A172 (cell line): ENCODE data around the gene ZCCHC10. TPM values are rescaled to one million over a fixed set of nuclear protein-coding genes. Genes with fewer than 3 reads are reported as not detected.
"Not testable (repeated sequence)": the region's sequence is repeated elsewhere in the genome, so short reads cannot be mapped to it uniquely, and the experiment has no call there.

ENCODE experiments used
- DNase-seq: peaks from one replicate; pipeline ENCODE4 v3.0.0-alpha.2; 2015; ENCODE audit warnings: low spot score
- total RNA-seq: library from RNA; depleted of rRNA; stranded (reverse); fragments of >200 nt; shearing (Covaris generic); gene quantifications from 2 replicates; pipeline ENCODE4 v1.2.3, GENCODE V29; 2014; rRNA removed

ZCCHC10 gene
- 35.3 and 43.4 TPM in 2 replicates for total RNA-seq

- peak; percentile 89 for DNase-seq
Measured at GRCh38 chr5:133025804-133026663, at the start of gene ZCCHC10. ZCCHC10 (minus strand) TSS chr5:133026549; CDS start chr5:133026537, 12 bp downstream.

DNA sequence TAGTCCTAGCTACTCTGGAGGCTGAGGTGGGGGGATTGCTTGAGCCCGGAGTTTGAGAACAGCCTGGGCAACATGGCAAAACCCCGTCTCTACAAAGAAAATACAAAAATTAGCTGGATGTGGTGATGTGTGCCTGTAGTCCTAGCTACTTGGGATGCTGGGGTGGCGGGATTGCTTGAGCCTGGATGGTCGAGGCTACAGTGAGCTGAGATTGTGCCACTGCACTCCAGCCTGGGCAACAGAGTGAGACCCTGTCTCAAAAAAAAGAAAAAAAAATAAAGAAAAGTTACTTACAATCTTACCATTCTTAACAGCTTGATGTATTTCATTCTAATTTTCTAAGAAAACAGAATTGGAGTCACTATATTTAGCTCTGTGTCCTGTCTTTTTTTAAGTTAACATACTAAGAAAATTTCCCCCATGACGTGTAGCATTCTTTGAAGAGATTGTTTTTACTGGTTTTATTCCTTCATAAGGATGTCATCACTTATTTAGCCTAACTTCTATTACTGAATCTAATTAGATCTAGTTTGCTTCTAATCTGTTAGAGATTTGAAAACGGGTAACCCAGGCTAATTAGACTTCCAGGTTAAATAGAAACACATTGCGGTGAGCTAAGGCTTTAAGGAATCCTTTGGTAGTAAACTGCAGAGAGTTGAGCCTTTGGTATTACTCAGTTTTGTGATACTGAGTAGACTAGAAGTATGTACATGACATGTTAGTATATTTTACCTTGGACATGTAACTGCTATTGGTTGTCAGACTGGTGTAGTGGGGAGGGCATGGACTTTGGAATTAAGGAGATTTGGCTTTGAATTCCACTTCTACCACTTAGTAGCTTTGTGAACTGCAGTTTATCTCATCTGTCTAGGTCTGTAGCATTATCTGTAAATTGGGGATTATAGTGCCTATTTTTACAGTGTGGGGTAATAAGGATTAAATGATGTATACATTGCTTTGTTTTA is 49.5 kb upstream of the ZCCHC10 start:
- no peak for DNase-seq

DNA sequence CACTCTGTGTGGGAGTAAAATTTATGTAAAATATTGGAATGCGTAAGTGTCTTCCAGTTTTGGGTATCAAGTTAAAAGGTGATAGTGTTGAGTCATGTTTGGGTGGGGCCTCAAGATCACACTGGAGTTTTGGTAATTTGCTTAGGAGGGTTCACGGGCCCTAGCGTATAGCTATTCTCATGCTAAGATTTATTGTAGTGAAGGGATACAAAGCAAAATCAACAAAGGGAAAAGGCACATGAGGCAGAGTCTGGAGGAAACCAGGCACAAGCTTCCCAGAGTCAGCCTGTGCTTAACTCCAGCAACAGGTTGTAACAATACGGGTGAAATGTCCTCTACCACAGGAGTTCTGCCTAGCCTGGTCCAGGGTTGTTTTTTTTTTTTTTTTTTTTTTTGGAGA is 45.7 kb upstream of the ZCCHC10 start:
- DNase-seq = no peak

- DNase-seq = no peak
Measured at GRCh38 chr5:133066045-133066444, 39.7 kb upstream of the ZCCHC10 start.

DNA sequence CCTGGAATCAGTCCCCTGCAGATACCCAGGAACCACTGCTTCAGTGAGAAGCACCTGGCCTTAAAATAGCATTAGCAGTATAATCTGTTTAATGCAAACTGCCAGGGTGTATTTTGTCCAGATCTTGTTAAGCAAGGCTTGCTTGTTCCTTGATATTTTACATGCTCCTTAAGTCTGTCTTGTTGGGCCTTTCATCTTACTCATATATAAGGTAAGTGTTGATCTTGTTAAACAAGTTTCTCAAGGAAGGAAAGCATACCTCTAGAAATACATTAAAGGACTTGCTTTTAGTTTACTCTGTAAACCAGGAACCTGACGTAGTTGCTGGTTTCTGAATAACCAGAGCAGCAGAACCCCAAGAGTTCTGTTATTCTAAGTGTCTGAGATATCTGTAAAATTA is 39.1 kb upstream of the ZCCHC10 start:
- DNase-seq = no peak

DNA sequence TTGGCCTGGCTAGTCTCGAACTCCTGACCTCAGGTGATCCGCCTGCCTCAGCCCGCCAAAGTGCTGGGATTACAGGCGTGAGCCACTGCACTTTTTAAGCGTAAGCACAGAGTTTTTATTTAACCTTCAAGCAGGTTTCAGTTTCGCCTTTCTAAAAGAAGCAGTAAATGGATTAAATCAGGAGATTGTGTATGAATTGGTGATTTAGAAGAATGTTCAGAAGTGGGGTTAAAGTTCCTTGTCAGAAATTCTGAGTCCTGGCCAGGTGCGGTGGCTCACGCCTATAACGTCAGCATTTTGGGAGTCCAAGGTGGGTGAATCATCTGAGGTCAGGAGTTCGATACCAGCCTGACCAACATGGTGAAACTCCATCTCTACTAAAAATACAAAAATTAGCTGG is 37.6 kb upstream of the ZCCHC10 start:
- no peak for DNase-seq

DNA sequence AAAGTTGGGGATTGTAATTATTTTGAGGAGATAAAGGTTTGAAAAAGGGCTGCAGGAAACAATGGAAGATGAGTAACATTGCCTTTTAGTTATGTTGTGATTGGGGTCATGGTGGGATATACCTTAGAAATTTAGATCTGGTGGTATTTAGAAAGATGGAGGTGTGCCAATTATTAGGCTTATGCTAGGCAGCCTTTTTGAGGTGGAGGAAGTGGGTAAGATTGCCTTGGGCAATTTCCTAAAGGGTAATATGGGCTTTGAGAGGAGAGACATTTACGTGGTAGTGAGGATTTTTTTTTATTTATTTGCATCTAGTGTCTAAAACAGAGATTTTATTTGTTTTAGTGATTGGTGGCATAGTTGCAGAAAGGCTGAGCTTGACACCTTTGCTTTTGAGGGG is 35.9 kb upstream of the ZCCHC10 start:
- no peak for DNase-seq

GRCh38 chr5:133059621-133060020 is 33.3 kb upstream of the ZCCHC10 start:
- no peak for DNase-seq

- DNase-seq = no peak
Measured at GRCh38 chr5:133056891-133057290, 30.5 kb upstream of the ZCCHC10 start.

GRCh38 chr5:133054697-133055471 is 28.5 kb upstream of the ZCCHC10 start:
- no peak for DNase-seq

DNA sequence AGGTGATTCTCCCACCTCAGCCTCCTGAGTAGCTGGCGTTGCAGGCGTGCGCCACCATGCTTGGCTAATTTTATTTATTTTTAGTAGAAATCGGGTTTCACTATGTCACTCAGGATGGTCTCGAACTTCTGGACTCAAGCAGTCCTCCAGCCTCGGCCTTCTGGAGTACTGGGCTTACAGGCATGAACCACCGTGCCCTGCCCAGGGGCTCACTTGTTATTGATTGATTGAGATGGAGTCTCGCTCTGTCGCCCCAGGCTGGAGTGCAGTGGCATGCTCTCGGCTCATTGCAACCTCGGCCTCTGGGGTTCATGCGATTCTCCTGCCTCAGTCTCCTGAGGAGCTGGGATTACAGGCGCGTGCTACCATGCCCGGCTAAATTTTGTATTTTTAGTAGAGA is 27.1 kb upstream of the ZCCHC10 start:
- DNase-seq = no peak

DNA sequence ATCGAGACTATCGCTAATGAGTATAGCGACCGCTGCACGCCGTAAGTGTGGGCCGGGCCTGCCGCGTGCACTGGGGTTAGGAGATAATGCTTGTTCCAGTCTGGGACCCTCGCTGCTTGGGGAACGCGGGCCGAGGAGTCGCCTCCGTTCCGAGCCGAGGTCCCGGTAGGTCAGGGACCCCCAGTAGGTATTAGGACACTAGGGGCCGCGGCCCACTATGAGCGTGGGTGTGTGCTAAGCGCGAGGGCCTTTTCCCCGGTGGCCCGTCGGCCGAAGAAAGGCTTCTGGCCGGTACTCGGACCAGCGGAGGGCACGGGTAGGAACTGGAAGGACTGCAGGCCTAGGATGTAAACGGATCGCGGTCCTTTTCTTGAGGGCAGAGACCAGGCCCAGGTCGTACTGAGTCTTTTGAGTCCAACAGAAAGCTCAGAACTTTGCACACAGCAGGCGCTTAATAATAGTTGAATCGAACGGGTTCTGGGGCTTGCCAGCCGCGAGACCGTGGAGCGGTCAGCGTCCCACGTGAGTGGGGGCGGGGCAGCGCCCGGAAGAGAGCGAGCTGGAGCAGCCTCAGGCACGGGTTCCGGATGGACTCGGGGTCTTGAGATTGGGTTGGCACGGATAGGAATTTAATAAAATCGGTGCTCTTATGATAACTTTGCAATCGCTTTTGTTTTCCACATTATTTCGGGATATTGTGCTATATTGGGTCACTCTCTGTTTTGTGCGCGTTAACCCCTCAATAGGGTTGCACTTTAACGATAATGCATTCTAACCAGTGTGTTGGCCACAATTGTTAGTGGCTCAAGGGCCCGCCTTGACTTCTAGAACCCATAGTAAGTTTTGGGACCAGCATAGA is 26.2 kb upstream of the ZCCHC10 start:
- peak; percentile 40 for DNase-seq

GRCh38 chr5:133051542-133052316 is 25.4 kb upstream of the ZCCHC10 start, which contains the start of gene HSPA4:
HSPA4 (plus strand) TSS chr5:133052013; CDS start chr5:133052251, 238 bp downstream.
- DNase-seq = peak; percentile 98

DNA sequence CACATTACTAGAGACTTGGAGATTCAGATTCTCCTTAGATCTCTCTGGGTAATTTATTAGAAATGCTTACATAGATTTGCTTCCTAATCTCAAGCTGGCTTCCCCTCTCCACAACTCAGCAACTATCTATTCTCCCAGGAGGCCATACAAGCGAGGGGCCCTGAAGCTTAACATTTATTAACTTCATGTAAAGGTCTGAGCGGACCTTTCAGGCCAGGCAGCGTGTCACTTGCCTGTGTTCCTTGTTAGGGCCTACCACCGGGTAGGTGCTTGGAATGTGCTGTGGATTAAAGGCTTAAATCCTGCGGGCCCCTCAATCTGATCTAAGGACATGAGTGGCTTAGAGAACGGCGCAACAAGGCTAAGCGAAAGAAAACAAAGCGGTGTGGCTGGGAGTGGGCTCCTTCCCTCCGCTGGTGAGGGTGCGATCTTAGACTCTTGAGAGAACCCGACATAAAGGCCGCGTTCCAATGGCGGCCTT is 24.8 kb upstream of the ZCCHC10 start:
- no peak for DNase-seq

DNA sequence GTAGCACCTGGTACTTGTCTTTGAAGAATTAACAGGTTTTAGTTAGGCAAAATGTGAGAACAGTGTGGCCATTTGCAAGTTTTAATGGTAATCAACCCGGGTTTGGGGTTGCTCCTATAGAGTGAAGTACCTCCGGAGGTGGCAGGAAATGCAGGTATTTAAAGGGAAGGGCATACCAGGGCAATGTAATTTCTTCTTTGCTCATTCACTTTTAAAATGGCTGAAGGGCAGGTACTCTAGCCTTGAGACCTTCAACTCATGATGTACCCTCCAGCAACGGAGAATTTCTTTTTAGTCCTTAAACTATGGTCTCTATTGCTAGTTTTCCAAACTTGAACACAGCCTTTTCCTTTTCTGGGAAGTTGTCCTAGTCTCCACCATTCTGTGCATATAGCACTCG is 24.2 kb upstream of the ZCCHC10 start:
- DNase-seq = no peak

GRCh38 chr5:133049726-133050048 is 23.3 kb upstream of the ZCCHC10 start:
- no peak for DNase-seq

DNA sequence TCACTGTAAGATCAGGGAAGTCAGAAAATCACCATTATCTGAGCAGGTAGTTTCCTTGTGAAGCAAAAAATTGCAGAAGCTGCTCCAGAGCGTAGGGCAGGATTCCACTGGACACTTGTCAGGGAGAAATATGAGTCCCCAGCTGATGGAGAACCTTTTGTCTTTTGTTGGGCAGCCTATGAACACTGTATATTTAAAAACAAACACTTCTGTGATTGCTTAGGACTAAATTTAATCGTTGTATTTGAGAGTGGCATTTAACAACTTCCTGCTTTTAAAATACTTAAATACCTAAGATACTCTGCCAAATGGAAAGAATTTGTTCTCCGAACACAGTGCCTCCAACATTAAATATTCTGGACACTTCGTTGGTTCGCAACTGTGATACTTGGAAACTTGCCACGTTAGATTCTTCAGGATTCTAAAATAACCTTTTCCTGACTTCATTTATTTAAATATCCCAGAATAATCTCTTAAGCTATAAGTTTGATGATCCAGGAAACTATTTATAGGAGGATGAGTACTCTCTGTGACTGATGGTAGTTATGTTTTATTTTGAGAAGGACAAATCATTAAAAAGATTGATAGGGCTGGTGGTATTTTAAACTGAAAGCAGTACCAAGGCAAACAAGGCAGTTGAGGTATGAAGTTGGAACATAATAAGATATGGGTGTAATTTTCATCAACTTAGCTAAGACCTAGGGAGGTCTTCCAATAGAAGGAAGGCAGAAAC is 22.8 kb upstream of the ZCCHC10 start:
- DNase-seq = no peak

GRCh38 chr5:133047404-133047803 is 21.1 kb upstream of the ZCCHC10 start:
- DNase-seq = no peak

DNA sequence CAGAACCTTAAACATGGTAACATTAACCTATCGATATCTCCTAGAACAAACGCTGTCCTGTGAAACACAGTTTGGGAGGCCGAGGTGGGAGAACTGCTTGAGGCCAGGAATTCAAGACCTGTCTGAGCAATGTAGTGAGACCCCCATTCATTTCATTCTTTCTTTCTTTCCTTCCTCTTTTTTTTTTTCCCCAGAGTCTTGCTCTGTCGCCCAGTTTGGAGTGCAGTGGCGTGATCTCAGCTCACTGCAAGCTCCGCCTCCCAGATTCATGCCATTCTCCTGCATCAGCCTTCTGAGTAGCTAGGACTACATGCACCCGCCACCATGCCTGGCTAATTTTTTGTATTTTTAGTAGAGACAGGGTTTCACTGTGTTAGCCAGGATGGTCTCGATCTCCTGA is 20.2 kb upstream of the ZCCHC10 start:
- not testable (repeated sequence) for DNase-seq
